NCI-H524 treated with DMSO at 0.1 percent for 48 hours (cell line): ENCODE data around the gene CLCN2.

Experiments
- DNase-seq: peaks from one replicate; lab custom pipeline; 2025; lab: John Stamatoyannopoulos, UW

The CLCN2 gene

DNA sequence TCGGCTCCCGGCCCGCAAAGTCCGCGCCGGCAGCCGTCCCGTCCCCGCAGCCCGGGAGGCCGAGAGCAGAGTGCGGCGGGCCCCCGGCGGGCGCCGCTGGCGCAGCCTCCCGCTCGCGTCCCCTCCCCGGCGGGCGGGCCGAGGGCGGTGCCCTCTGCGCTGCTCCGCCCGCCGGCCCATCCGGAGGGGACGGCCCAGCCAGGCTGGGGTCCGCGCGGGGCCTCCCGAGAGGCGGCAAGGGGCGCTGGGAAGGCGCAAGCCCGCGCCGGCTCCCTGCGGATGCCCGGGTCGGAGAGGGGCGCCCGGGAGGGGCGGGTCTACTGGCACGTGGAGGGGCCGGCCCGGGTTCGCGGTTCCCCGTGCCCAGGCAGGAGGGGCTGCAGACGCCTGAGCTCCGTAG is at the start of gene CLCN2, which contains the start of gene POLR2H:
Gene CLCN2, minus strand, starts transcription at position 74 of the 400 bp plus-strand sequence. CDS start 126 bp downstream, outside the sequence.
Gene POLR2H, plus strand, starts transcription at position 179 of the 400 bp plus-strand sequence. CDS start 1,783 bp downstream, outside the sequence.
- no peak for DNase-seq

DNA sequence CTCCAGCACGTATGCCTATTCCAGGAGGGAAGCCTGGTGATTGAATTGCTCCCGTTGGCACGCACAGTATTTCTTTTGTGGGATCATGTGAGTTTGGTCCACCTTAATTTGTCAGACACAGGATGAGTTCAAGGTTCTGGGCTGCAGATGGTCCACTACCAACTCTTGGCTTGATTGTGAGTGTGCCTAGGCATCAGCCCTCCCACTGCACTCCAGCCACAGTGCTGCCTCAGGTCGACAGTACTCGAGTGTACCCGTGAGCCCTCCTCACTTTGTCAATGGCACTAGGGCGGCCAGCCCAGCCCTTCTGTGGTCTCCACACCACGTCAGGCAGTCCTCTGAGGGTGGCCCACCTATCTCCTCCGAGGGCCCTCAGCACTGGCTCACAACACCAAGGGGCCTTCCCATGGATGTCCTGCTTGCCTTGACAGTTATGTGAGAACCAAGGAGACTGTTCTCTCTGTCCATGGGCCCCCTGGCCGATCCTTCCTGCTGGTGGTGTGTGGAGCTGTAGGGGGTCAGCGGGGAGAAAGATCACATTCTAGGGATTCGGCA is 48.6 kb upstream of the CLCN2 start:
- DNase-seq = no peak

DNA sequence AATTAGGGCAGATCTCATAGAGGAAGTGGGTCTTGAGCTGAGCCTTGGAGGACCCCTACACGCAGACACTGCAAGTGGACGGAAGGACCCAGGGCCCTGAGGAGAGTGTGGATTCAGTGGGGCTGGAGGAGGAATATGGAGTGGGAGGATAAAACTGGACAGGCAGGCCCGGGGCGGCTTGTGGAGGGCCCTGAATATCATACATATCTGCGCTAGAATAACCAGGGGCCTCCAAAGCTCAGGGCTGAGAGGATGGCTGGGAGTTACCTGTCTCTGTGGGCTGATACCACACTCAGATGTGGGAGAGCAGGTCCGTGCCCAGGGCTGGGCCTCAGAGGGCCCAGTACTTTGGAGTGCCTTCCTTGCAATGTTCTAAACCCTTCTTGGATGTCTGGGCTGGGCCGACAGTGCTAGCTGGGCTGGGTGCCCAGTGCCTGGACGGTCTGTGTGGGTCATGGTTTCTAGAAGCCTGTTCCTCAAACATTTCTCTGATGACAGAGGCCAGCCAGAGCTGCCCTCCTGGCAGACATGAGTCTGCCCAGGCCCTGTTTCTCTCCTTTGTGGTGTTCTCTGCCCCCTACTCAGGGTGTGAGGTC is 48.0 kb upstream of the CLCN2 start:
- no peak for DNase-seq

DNA sequence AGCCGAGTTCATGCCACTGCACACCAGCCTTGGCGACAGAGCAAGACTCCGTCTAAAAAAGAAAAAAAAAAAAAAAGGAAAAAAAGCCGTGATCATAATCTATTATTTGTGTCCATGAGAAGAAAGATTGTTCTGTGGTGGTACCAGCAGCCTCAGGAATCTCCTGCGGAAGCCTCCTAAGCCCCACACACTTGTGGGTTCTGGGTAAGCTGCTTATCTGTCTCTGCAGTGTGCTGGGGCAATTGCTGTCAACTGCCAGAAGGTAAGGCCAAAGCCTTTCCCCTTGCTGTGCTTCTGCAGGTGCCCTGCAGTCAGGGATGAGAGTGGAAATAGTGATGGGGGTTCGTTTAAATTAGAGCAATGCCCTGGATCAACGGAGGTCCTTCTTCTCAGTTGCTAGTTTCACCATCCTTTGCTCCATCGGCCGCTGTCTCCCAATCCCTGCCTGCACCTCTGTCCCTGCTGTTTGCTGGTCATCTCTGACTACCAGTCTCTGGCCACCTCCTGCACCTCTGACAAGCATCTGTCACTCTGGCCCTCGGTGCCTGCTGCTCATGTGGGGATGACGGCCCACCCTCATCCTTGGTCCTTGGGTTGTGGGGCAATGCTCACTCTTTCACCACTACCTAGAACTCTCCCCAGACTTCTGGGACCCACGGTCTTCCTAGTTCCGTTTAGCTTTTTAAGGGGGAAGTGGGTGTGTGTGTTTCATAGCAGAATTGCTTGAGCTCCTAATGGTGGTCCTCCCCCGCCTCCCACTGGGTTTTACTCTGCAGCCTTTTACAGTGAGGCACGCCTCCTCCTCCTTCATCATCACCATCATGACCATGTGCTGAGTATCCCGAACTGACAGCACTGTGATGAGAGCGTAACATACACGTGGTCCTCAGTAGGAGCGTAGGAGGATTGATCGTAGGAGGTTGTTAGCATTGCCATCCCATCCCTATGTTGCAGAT is 43.9 kb upstream of the CLCN2 start:
- no peak for DNase-seq

DNA sequence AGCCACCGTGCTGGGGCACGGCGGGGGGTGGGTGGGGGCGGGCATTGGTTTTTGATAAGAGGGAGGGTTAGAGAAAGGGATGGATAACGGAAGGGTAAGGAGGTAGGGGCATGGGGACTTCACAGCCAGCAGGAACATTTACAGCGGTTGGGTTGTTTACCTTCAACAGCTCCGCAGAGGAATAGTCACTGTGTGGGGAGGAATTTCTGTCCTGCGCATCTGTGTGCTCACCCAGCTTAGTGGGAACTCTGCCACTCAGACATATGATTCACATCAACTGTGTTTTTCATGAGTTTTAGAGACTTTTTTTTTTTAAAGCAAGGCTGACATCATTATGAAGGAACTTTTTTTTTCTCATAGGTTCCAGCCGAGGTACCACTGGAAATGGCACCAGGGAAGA is 38.0 kb upstream of the CLCN2 start:
- DNase-seq = no peak

DNA sequence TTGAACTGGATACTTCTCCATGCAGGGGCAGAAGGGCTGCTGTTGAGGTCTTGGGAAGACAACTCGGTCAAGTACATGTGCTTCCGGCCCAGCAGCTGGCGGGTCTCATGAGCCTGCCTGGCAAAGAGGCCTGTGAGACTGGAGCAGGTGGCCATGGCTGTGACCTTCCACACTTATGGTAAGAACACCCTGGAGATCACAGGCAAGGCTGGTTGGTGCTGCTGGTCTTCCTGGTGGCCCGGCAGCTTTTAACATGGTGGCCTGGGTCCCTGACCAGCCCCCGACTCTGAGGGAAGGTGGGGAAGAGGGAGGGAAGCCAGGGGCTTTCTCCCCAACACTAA is 33.9 kb upstream of the CLCN2 start:
- DNase-seq = peak; percentile 70

DNA sequence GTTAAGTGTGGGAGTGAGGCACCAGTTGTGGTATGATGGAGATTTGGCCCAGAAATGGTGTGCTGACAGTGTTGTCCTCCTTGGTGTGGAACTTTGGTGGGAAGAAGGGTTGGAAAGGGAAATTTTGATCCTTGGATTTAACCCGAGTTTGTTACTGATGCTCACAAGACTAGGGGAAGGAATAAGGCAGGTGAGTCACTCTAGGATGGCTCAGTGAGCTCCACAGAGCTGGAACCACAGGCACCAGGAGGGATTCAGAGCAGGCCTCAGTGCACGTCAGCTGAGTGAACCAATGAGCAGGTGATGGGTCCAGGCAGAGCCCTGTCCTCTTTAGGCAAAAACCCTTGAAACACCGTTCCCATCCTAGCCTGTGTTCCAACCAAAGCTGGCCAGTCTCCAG is 29.9 kb upstream of the CLCN2 start:
- DNase-seq = no peak

DNA sequence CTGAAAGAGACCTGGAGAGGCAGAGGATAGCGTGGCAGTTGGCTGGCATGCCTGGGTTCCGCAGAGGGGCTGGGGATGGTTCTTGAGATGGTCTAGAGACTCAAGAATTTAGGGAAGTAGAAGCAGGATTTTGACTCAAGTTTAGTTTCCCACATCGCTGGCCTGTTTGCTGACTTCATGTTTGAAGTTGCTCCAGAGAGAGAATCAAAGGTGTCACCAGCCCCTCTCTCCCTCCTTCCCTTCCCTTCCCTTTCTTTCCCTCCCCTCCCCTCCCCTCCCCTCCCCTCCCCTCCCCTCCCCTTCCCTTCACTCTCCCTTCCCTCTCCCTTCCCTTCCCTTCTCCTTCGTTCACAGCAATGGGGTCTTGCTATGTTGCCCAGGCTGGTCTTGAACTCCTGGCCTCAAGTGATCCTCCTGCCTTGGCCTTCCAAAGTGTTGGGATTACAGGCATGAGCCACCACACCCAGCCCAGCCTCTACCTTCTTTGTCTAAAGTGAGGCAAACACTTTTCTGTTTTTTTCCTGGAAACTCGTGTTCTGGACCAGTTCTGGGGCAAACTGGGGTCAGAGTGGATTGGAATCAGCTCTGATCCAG is 28.6 kb upstream of the CLCN2 start:
- DNase-seq = no peak

DNA sequence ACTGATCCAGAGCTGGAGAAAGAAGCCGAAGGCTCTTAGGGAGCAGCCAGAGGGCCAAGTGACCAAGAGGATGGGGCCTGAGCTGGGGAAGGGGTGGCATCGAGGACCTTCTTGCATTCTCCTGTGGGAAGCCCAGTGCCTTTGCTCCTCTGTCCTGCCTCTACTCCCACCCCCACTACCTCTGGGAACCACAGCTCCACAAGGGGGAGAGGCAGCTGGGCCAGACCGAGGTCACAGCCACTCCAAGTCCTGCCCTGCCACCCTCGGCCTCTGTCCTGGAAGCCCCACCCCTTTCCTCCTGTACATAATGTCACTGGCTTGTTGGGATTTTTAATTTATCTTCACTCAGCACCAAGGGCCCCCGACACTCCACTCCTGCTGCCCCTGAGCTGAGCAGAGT is 28.0 kb upstream of the CLCN2 start:
- DNase-seq = no peak

DNA sequence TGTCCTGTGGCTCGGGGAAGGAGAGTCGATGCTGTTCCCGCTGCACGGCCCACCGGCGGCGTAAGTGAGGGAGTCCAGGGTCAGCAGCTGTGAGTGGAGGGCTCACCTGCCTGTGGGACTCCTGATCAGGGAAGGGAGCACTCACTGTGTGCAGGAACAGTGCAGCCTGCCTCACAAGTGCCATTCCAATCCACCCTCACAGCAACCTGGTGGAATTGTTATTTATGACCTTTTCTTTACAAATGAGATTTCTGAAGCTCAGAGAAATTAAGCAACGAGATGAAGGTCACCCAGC is 27.5 kb upstream of the CLCN2 start:
- DNase-seq = no peak

DNA sequence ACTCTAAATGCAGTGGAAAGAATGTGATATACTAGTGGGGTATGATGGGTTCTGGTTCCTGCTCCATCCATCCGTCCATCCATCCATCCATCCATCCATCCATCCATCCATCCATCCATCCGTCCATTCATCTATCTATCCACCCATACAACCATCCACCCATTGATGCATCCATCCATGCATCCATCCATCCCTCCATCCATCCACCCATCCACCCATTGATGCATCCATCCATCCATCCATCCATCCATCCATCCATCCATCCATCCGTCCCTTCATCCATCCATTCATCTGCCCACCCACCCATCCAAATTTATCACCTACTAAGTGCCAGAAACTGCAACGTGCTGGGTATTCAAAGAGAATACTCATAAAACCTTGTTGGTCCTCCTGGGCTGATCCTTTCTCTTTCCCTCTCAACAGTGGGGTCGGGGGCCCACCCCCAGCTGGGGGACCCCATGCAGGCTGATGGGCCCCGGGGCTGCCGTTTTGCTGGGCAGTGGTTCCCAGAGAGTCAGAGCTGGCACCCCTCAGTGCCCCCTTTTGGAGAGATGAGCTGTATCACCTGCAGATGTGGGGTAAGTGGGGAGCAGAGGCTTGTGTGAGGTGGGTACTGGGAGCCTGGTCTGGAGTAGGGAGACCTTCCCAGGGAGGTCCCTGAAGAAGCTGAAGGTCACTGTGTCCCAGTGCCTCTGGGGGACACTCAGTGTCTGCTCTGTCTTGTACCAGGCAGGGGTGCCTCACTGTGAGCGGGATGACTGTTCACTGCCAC is 26.9 kb upstream of the CLCN2 start:
- no peak for DNase-seq

DNA sequence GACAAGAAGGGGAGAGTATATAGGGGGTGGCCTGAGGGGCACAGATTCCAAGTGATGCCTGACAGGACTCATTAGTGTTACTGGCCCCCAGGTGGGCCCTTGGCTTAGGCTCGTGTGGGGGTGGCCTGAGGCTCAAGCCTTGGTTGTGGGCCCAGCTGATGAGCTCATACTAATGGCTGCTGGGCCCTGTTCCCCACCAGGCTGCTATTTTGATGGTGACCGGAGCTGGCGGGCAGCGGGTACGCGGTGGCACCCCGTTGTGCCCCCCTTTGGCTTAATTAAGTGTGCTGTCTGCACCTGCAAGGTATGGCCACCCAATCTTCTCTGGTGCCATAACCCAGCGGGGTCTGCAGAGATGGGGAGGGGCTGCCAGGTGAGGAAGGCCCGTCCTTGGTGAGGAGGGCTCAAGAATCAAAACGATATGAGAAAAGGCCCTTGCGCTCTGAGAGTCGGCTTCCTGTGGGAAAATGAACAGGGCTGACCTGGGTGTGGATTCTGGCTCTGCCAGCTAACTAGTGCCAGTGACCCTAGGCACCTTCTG is 25.8 kb upstream of the CLCN2 start:
- no peak for DNase-seq

DNA sequence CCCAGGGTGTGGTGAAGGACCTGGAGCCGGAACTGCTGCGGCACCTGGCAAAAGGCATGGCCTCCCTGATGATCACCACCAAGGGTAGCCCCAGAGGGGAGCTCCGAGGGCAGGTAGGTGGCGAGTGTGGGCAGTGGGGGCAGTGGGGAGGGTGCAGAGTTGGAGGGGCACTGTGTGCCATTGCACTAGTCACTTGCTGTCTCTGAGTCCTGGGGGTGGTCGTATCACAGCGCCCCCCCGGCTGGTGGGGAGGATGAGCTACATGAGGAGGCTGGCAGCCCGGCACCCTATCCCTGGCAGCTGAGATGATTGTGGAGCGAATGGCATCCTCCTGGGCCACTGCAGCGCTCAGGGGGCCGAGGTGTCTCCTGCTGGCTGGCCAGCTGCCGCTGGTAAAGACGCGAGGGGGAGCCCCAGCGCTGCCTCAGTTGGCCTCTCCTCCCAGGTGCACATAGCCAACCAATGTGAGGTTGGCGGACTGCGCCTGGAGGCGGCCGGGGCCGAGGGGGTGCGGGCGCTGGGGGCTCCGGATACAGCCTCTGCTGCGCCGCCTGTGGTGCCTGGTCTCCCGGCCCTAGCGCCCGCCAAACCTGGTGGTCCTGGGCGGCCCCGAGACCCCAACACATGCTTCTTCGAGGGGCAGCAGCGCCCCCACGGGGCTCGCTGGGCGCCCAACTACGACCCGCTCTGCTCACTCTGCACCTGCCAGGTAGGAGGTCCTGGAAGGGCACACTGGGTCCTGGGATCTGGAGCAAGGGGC is 24.8 kb upstream of the CLCN2 start:
- DNase-seq = no peak

DNA sequence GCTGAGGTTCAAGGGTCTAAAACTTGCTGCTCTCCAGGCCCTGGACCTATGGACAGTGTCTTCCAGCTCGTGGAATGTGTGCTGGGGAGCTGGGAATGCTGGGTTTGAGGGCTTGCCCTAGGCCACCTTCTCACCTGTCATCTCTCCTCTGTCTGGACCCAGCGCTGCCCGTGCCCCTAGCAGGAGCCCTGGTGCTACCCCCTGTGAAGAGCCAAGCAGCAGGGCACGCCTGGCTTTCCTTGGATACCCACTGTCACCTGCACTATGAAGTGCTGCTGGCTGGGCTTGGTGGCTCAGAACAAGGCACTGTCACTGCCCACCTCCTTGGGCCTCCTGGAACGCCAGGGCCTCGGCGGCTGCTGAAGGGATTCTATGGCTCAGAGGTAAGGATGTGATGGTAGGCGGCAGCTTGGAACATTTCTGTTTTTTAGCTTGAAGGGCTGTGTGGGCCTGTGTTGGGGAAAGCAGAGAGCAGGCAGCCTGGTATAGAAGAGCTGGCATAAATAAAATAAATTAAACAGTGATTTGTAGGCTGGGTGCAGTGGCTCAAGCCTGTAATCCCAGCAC is 23.5 kb upstream of the CLCN2 start:
- DNase-seq = no peak

DNA sequence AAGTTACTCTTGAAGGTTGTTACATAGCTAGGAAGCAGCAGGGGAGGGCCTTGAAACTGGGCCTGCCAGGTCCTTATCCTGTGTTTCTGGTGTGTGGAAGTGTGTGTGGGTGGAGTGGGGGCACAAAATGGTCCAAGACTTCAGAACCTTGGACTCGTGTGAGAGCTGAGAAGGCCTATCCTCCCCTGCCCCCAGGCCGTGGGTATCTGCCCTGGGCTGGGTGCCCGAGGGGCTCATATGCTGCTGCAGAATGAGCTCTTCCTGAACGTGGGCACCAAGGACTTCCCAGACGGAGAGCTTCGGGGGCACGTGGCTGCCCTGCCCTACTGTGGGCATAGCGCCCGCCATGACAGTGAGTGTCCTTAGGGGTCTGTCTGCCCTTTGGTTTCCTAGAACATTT is 22.9 kb upstream of the CLCN2 start:
- DNase-seq = no peak

DNA sequence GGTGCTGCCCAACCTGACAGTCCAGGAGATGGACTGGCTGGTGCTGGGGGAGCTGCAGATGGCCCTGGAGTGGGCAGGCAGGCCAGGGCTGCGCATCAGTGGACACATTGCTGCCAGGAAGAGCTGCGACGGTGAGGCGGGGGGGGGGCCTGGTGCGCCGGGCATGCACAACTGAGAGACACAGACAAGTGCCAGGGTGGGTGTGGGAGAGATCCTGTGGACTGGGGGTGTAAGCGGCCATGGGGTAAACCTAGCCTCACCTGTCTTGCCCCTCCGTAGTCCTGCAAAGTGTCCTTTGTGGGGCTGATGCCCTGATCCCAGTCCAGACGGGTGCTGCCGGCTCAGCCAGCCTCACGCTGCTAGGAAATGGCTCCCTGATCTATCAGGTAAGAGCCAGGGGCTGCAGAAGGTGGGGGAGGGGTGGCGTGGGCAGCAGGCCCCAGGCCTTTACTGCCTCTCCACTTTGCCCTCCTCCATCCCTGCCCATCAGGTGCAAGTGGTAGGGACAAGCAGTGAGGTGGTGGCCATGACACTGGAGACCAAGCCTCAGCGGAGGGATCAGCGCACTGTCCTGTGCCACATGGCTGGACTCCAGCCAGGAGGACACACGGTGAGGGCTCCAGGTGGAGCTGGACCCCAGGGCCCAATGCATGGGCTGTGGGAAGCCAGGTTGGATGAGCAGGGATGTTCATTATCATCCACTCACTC is 21.8 kb upstream of the CLCN2 start:
- DNase-seq = no peak

DNA sequence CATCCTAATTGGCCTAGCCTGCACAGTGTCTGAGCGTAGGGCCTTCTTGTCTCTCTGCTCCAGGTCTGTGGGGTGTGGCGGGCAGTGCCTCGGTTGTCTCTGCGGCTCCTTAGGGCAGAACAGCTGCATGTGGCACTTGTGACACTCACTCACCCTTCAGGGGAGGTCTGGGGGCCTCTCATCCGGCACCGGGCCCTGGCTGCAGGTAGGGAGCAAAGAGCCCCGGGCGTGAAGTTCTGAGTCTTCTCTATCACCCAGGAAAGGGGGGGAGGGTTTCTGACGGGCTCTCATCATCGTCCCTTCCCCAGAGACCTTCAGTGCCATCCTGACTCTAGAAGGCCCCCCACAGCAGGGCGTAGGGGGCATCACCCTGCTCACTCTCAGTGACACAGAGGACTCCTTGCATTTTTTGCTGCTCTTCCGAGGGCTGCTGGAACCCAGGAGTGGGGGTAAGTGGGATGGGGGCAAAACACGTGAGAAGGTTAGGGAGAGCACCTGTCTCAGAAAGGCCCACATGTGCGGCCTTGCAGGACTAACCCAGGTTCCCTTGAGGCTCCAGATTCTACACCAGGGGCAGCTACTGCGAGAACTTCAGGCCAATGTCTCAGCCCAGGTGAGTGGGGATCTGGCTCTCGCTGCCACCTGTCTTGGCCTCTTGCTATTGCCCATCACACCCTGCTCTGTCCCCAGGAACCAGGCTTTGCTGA is 21.1 kb upstream of the CLCN2 start:
- DNase-seq = no peak

DNA sequence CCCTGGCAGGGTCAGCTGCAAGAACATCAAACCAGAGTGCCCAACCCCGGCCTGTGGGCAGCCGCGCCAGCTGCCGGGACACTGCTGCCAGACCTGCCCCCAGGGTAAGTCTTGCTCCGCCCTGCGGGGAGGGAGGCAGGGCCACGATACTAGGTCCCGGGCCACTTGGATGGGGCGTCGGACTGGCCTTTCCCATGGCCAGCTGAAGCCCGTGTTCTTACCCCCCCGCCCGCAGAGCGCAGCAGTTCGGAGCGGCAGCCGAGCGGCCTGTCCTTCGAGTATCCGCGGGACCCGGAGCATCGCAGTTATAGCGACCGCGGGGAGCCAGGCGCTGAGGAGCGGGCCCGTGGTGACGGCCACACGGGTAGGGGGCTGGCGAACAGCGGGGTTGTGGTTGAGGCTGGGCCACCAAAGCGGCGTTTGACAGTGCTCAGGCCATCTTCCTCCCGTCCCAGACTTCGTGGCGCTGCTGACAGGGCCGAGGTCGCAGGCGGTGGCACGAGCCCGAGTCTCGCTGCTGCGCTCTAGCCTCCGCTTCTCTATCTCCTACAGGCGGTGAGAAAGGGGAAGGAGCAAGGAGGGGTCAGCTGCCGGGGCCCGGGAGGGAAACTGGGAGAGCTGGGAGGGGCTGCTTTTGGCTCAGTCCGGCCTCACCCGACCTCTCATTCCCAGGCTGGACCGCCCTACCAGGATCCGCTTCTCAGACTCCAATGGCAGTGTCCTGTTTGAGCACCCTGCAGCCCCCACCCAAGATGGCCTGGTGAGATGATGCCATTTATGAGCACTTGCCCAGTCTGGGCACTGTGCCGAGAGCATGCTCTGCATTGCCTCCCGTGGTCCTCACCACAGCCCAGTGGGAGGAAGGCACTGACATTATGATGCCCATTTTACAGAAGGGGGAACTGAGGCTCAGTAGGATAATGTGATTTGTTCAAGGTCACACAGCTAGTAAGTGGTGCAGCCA is 20.1 kb upstream of the CLCN2 start:
- DNase-seq = no peak
